Measurements from ENCODE around the gene MAPKAPK3.

DNA sequence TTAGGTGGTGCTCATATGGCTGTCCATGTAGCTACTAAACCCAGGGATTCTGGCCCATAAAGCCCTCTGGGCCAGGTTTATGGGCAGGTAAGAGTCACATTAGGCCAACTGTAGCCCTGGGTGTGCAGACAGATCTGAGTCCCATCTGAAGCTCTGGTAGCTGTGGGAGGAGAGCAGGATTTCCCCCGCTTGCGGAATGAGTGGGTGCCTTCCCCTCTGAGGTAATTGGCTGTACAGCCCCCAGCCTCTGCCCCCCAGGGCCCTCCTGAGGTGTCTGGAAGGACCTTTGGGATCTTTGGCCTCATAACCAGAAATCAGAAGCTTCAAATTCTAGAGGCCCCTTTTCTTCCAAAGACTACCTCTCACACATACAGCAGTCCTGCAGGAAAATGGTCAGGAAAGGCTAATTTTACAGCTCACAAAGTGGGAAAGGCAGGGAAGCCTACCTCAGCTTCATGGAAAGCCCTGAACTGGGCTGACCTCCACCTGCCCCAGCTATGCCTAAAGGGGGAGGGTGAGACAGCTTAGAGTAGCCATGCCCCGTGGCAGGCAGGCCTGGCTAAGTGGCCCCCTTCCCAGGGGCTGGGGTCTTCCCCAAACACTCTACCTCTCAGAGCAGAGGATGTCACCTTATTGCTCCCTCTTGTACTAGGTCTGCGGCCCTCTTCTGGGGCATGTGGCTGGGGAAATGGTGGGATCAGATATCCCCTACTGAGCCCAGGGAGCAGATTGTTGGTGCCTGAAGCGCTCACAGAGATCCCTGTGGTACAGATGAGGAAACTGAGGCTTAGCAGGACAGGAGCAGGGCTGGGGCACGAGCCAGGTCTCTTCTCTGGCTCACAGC lies 30.8 kb upstream of the MAPKAPK3 start:
- no peak for TF ChIP-seq MXI1 (conservative IDR thresholded peaks at IDR 0.05; ENCODE audit: poor library complexity, severe bottlenecking)
- TF ChIP-seq, protein P1, sequence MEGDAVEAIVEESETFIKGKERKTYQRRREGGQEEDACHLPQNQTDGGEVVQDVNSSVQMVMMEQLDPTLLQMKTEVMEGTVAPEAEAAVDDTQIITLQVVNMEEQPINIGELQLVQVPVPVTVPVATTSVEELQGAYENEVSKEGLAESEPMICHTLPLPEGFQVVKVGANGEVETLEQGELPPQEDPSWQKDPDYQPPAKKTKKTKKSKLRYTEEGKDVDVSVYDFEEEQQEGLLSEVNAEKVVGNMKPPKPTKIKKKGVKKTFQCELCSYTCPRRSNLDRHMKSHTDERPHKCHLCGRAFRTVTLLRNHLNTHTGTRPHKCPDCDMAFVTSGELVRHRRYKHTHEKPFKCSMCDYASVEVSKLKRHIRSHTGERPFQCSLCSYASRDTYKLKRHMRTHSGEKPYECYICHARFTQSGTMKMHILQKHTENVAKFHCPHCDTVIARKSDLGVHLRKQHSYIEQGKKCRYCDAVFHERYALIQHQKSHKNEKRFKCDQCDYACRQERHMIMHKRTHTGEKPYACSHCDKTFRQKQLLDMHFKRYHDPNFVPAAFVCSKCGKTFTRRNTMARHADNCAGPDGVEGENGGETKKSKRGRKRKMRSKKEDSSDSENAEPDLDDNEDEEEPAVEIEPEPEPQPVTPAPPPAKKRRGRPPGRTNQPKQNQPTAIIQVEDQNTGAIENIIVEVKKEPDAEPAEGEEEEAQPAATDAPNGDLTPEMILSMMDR (IDR thresholded peaks at IDR 0.05; ENCODE audit: poor library complexity, severe bottlenecking): no peak
- no peak for TF ChIP-seq SMC3 (conservative IDR thresholded peaks at IDR 0.05; ENCODE audit: poor library complexity)
- no peak for TF ChIP-seq POLR2AphosphoS5 (IDR thresholded peaks at IDR 0.05)
